Activated naive CD8-positive, alpha-beta T cell treated with anti-CD3 and anti-CD28 coated beads, Interleukin-2, amount 10 ng/mL, durations not matched to agents 7 days and 5 days (primary cell): ENCODE data around the gene FHIT. TPM values are rescaled to one million over a fixed set of nuclear protein-coding genes. Genes with fewer than 3 reads are reported as not detected.

Experiments used
- ATAC-seq: fragments of 150-1000 bp; cut with Tn5 transposase; one replicate; pipeline ENCODE4 v1.10.0; 2021; ENCODE audit warnings: low read depth, moderate library complexity
- POLR2A ChIA-PET: fragments of 350-600 bp; sonication (Branson Sonifier 250); formaldehyde crosslinking; loops from one replicate; lab custom pipeline; 2021; ENCODE audit warnings: antibody characterized with exemption; lab: Charles Lee
- DNase-seq: peaks from one replicate; pipeline ENCODE4 v3.0.0; 2021
- H3K27ac Mint-ChIP-seq: one replicate; pipeline ENCODE4 v1.8.0; 2022; ENCODE audit warnings: mild to moderate bottlenecking, mixed read lengths
- H3K27me3 Mint-ChIP-seq: one replicate; pipeline ENCODE4 v1.8.0; 2022; ENCODE audit warnings: mild to moderate bottlenecking, moderate library complexity, mixed read lengths
- H3K36me3 Mint-ChIP-seq: one replicate; pipeline ENCODE4 v1.8.0; 2021; ENCODE audit warnings: mild to moderate bottlenecking, mixed read lengths
- H3K4me1 Mint-ChIP-seq: one replicate; pipeline ENCODE4 v1.8.0; 2021; ENCODE audit warnings: mixed read lengths
- H3K4me3 Mint-ChIP-seq: one replicate; pipeline ENCODE4 v1.8.0; 2022; ENCODE audit warnings: mild to moderate bottlenecking, moderate library complexity, mixed read lengths
- H3K9me3 Mint-ChIP-seq: one replicate; pipeline ENCODE4 v1.8.0; 2021; ENCODE audit warnings: mixed read lengths
- total RNA-seq, 2 experiments: library from RNA; stranded (reverse); gene quantifications; one replicate each; pipeline ENCODE4 v1.2.3, GENCODE V29; 2021

The FHIT gene
- total RNA-seq, 2 experiments from 2014 or later, result 3.7 to 5.8 TPM

DNA sequence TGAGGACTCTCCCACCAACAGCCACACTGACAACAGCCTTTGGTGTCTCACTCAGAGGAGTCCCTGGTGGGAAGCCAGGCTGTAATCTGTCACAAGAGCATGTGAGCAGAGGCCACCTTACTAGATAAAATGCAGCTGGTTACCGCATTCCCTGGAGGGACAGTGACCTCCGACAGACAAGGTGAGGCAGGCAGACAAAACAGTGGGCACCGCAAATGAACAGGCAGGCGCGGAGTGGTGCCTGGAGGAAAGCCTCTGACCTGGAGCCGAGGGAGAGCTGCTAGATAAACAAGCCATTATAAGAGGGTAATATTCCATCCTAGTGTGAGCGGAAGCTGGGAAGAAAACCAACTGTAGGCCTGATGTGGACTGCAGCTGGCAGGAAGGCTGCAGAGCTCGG lies 736.4 kb downstream of the FHIT start:
- DNase-seq (no peak), ATAC-seq (no peak)
- Mint-ChIP-seq H3K4me3 (no peak overlapping the region), H3K36me3 (no peaks in the 10 kb centered on the region), H3K27ac (no peak overlapping the region), H3K9me3 (peaks cover 1% of the 10 kb centered on the region), H3K27me3 (no peaks in the 10 kb centered on the region), H3K4me1 (no peaks in the 10 kb centered on the region)
- POLR2A ChIA-PET, result no interaction called here

DNA sequence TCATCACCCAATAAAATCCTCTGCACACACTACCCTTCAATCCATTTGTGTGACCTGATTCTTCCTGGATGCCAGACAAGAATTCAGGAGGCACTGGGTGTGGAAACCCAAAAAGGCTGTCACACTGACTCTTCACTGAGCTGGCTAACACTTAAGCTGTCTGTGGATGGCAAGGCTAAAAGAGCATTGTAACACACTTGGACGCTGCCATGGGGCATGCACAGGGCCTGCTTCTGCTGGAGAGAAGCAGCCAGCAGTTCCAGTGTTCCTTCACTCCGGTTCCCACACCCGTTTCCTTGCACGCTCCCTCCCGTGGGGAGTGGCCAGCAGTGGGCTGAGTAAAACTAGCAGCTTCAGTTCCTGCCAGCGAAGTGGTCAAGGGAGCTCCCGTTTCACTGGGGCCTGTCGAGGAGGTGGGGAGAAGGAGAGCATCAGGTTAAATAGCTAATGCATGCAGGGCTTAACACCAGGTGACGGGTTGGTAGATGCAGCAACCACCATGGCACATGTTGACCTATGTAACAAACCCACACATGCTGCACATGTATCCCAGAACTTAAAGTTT lies 737.1 kb downstream of the FHIT start:
- Mint-ChIP-seq H3K4me1 (no peaks in the 10 kb centered on the region), H3K27me3 (no peaks in the 10 kb centered on the region), H3K9me3 (peaks cover 1% of the 10 kb centered on the region), H3K36me3 (no peaks in the 10 kb centered on the region), H3K4me3 (no peak overlapping the region), H3K27ac (no peak overlapping the region)
- ATAC-seq (no peak), DNase-seq (no peak)
- POLR2A ChIA-PET, result no interaction called here

DNA sequence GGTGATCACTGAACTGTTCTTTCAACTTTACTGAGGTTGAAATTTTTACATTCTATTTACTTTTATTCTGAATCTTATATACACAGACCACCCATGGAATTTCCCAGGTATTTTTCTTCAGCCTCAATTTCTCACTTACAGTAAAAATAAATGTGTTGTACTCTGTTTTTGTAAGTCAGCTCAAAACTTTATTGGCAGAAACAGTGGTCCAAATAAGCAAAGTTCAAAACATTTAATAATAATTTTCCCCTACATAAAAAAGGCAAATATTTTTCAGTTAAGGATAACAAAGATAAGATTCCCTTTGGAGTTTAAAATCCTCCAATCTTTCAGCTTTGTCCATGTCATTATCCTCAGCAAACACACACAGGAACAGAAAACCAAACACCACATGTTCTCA lies 738.0 kb downstream of the FHIT start:
- no peaks in the 10 kb centered on the region for H3K4me1 Mint-ChIP-seq
- DNase-seq, result no peak
- POLR2A ChIA-PET, result no interaction called here
- H3K27ac Mint-ChIP-seq, result no peak overlapping the region
- peaks cover 1% of the 10 kb centered on the region for H3K9me3 Mint-ChIP-seq
- ATAC-seq, result no peak
- H3K4me3 Mint-ChIP-seq, result no peak overlapping the region
- H3K27me3 Mint-ChIP-seq, result no peaks in the 10 kb centered on the region
- no peaks in the 10 kb centered on the region for H3K36me3 Mint-ChIP-seq

DNA sequence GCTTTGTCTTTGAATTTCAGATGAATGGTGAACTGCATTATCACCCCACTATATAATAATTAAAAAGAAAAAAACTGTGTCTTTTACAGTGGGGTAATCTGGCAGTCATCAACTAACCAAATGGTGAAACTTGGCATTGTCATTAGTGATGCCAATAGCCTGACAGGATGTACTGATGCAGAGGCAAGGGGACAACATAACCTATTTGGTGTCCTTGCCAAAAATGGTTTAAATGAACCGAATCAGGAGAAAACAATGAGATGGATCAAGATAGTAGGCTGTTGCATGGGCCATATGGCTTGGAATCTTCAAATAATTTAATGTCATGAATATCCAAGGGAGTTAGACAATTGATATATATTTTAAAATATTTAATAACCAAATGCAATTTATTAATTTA lies 738.7 kb downstream of the FHIT start:
- POLR2A ChIA-PET, result no interaction called here
- Mint-ChIP-seq H3K36me3 (no peaks in the 10 kb centered on the region), H3K4me1 (no peaks in the 10 kb centered on the region), H3K4me3 (no peak overlapping the region), H3K27ac (no peak overlapping the region), H3K9me3 (peaks cover 1% of the 10 kb centered on the region), H3K27me3 (no peaks in the 10 kb centered on the region)
- no peak for ATAC-seq
- DNase-seq, result no peak

DNA sequence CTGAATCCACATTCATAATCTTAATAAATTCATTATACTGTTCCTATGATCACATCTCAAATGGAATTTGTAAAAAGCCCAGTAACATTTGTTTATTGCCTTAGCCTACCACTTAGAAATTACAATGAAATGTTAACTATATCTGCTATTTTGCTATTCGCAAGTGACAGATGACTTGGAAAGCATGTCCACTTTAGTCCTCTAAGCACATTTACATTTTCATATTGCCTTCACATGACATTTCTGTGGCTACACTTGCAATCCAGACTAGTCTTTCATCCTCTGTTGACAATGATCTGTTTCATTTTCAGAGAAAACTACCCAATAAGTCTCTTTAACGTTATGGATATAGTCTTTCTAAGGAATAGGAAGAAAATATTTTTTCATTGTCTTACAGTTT lies 741.8 kb downstream of the FHIT start:
- no peaks in the 10 kb centered on the region for H3K36me3 Mint-ChIP-seq
- ATAC-seq (no peak), DNase-seq (no peak)
- no peaks in the 10 kb centered on the region for H3K27me3 Mint-ChIP-seq
- peaks cover 3% of the 10 kb centered on the region for H3K9me3 Mint-ChIP-seq
- no peak overlapping the region for H3K4me3 Mint-ChIP-seq
- no peaks in the 10 kb centered on the region for H3K4me1 Mint-ChIP-seq
- H3K27ac Mint-ChIP-seq, result no peak overlapping the region
- POLR2A ChIA-PET, result no interaction called here

DNA sequence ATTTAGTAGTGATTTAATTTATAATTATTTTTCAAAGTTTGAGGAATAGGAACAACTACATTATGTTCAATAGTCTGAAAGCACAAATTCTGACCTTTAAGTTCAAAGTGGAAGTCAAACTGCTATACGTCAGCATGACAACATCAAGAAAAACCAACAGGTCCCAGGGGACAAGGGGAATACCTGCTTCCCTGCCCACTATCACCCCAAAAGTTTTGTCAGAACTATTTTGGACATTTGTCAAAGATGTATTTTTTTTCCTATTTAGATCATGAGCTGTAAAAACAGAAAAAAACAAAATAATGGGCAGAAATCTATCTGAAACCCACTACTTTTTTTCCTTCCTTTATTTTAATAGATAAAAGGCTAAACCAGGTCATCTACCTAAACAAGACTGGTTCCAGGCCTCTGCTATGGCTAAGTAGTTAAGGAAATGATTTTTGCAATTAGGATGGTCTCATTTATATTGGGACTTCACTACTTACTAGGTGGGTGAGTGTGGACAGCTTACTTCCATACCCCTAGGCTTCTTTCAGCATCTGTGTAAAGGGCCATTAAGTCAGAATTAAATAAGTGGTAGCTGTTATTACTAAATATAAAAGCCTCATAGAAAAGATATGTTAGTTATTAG lies 746.3 kb downstream of the FHIT start:
- ATAC-seq (no peak), DNase-seq (no peak)
- POLR2A ChIA-PET, result no interaction called here
- Mint-ChIP-seq H3K9me3 (peaks cover 3% of the 10 kb centered on the region), H3K4me3 (no peak overlapping the region), H3K4me1 (no peaks in the 10 kb centered on the region), H3K36me3 (no peaks in the 10 kb centered on the region), H3K27ac (no peak overlapping the region), H3K27me3 (no peaks in the 10 kb centered on the region)

DNA sequence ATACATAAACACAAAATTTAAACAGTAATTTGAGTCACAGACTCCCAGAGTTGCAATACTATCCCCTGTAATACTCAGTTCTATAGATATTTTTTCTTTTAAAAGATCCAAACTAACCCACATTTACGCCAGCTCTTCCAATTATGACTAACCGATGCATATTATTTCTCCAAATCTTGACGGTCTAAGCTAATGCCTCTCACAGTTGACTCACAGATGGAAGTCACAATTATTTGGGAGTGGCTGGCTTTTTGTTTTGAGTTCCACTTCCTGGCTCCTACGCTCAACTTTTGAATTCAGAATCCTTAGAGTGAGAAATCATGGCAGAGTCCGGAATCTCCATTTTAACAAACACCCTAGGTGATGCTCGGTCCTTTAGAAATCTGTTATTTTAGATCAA lies 749.9 kb downstream of the FHIT start:
- Mint-ChIP-seq H3K27me3 (no peaks in the 10 kb centered on the region), H3K4me1 (no peaks in the 10 kb centered on the region), H3K36me3 (no peaks in the 10 kb centered on the region), H3K4me3 (no peak overlapping the region), H3K27ac (no peak overlapping the region), H3K9me3 (peaks cover 2% of the 10 kb centered on the region)
- ATAC-seq, result no peak
- POLR2A ChIA-PET, result no interaction called here
- no peak for DNase-seq

DNA sequence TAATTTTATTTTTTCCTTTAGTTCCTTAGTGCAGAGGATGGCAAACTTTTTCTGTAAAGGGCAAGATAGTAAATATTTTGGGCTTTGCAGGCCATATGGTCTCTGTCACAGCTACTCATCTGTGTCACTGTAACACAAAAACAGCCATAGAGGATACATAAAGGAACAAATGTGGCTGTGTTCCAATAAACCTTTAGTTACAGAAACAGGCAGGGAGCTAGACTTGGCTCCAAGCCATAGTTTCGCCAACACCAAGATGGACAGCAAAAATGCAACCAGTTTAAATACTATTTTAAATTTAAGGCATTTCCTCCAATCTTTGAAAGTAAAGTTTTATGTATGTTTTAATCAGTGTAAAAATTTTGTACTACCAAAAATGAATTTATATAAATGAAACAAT lies 753.4 kb downstream of the FHIT start:
- H3K4me3 Mint-ChIP-seq, result no peak overlapping the region
- H3K36me3 Mint-ChIP-seq, result no peaks in the 10 kb centered on the region
- H3K27ac Mint-ChIP-seq, result no peak overlapping the region
- H3K9me3 Mint-ChIP-seq, result peaks cover 2% of the 10 kb centered on the region
- POLR2A ChIA-PET, result no interaction called here
- no peak for DNase-seq
- no peak for ATAC-seq
- no peaks in the 10 kb centered on the region for H3K27me3 Mint-ChIP-seq
- H3K4me1 Mint-ChIP-seq, result no peaks in the 10 kb centered on the region

DNA sequence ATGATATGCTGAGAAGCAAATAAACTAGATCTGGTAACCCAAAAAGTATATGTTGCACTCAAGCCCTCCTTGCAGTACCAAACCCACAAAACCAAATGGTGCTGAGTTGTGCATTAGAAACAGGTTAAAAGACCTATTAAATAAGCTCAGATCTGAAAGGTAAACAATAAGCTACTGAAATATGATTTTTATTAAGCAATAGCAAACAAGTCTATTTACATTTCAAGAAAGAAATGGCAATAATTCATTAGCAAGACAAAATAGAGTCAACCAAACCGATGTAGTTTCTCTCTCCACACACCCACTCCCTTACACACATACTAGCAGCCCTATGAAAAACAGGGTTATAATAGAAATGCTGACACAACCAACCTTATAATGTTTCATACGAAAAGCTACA lies 760.3 kb downstream of the FHIT start:
- no peaks in the 10 kb centered on the region for H3K27me3 Mint-ChIP-seq

DNA sequence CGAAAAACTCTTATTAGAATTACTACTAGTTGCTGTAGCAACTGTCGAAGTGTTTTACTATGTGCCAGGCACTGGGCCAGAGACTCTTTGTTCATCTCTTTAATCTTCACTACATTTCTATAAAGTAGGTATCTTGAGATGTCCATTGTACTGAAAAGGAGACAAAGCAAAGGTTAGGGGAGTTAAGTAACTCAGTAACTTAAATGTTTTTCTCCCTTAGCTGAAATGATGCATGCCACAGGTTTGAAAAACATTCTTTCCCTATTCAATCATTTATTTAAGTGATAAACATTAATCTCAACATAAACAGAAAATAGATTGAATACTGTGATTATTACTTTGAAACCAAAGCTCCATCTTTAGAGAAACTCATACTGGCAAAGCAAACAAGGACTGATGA lies 776.2 kb downstream of the FHIT start:
- Mint-ChIP-seq H3K4me3 (no peak overlapping the region), H3K27ac (no peak overlapping the region), H3K4me1 (no peaks in the 10 kb centered on the region), H3K36me3 (no peaks in the 10 kb centered on the region), H3K27me3 (no peaks in the 10 kb centered on the region), H3K9me3 (peaks cover 2% of the 10 kb centered on the region)
- ATAC-seq, result no peak
- POLR2A ChIA-PET, result no interaction called here
- no peak for DNase-seq

More for the DNA sequence above, 760.3 kb downstream of the FHIT start:
- POLR2A ChIA-PET, result no interaction called here
- Mint-ChIP-seq H3K36me3 (no peaks in the 10 kb centered on the region), H3K4me3 (no peak overlapping the region), H3K27ac (no peak overlapping the region), H3K9me3 (no peaks in the 10 kb centered on the region), H3K4me1 (no peaks in the 10 kb centered on the region)
- ATAC-seq (no peak), DNase-seq (no peak)

DNA sequence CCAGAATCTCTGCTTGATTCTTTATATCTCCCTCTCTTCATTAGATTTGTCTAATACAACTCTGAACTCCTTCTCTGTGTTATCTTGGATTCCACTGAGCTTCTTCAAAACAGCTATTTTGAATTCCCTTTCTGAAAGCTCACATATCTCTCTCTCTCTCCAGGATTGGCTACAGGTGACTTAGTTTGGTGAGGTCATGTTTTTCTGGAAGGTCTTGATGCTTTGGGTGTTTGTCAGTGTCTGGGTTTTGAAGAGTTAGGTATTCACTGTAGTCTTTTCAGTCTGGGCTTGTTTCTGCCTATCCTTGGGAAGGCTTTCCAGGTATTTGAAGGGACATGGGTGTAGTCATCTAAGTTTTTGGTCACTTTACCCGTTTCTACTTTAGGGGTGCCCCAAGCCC lies 781.8 kb downstream of the FHIT start:
- Mint-ChIP-seq H3K9me3 (peaks cover 1% of the 10 kb centered on the region), H3K4me1 (no peaks in the 10 kb centered on the region), H3K4me3 (no peak overlapping the region), H3K27ac (no peak overlapping the region), H3K27me3 (no peaks in the 10 kb centered on the region), H3K36me3 (no peaks in the 10 kb centered on the region)
- no peak for ATAC-seq
- DNase-seq, result no peak
- POLR2A ChIA-PET, result no interaction called here

DNA sequence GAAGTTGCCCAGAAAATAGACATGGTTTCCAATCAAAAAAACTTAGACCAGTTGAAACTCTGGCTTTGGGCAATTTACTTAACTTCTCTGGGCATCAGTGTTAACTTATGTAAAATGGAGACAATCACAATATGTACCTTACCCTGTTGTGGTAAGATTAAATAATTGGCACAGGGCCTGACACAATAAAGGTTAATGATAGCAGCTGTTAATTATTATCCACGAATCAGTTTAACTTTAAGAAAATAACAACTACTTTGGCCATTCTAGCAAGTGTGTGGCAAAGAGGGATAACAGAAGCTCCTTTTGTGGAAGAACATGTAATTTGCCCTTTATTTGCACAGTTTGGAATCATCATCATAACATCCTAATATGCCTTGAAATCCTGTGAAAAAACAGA lies 787.6 kb downstream of the FHIT start:
- H3K27me3 Mint-ChIP-seq, result no peaks in the 10 kb centered on the region
- no peak overlapping the region for H3K27ac Mint-ChIP-seq
- H3K4me3 Mint-ChIP-seq, result no peak overlapping the region
- no peaks in the 10 kb centered on the region for H3K9me3 Mint-ChIP-seq
- H3K4me1 Mint-ChIP-seq, result no peaks in the 10 kb centered on the region
- DNase-seq (no peak), ATAC-seq (no peak)
- H3K36me3 Mint-ChIP-seq, result no peaks in the 10 kb centered on the region
- POLR2A ChIA-PET, result no interaction called here

DNA sequence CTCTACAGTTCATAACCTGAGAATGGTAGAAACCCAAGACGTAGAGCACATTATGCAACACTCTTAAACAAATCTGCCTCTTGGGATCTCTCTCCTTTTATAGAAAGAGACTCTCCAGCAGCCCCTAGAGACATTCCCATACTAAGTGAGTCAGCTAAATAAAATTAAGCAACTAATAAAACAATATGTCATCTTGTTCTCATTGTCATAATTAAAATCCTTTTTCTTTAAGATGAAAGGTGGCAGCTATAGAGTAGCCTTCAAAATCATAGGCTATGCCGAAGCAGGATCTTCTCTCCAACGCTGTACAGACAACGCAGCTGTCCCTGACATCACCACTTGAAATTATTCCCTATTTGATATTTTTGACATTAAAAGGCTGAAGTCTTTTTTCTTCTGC lies 790.0 kb downstream of the FHIT start:
- Mint-ChIP-seq H3K27ac (no peak overlapping the region), H3K36me3 (no peaks in the 10 kb centered on the region), H3K4me3 (no peak overlapping the region), H3K9me3 (peaks cover 1% of the 10 kb centered on the region), H3K27me3 (no peaks in the 10 kb centered on the region), H3K4me1 (no peaks in the 10 kb centered on the region)
- POLR2A ChIA-PET, result no interaction called here
- ATAC-seq (no peak), DNase-seq (no peak)

DNA sequence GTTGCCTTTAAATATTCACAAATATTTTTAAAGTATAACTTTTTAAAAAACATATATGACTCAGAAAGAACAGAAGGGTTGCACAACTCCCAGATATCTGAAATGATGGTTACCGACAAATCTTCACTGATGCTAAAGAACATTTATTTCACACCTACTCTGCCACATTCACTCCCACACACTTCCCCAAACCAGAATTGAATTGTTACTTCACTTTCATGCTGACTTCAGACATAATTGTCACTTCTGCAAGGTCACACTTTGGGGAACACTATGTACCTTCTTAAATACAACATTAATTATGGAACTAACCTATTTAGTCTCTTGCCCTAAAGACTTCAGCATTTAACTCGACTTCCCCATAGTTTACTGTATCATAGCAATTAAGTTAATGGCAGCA lies 795.1 kb downstream of the FHIT start:
- Mint-ChIP-seq H3K4me3 (no peak overlapping the region), H3K36me3 (no peaks in the 10 kb centered on the region), H3K4me1 (no peaks in the 10 kb centered on the region), H3K27ac (no peak overlapping the region), H3K9me3 (peaks cover 4% of the 10 kb centered on the region), H3K27me3 (no peaks in the 10 kb centered on the region)
- DNase-seq (no peak), ATAC-seq (no peak)
- POLR2A ChIA-PET, result no interaction called here
